NOMO-1 (cell line): ENCODE data around the gene ATAD2B.
"Not testable (repeated sequence)": the region's sequence is repeated elsewhere in the genome, so short reads cannot be mapped to it uniquely, and the experiment has no call there.

Source experiments
- DNase-seq, 2 experiments: peaks; one replicate each; lab custom pipeline; 2025; ENCODE audit not compliant: unreplicated experiment in 2 of 2; lab: John Stamatoyannopoulos, UW

ATAD2B gene

DNA sequence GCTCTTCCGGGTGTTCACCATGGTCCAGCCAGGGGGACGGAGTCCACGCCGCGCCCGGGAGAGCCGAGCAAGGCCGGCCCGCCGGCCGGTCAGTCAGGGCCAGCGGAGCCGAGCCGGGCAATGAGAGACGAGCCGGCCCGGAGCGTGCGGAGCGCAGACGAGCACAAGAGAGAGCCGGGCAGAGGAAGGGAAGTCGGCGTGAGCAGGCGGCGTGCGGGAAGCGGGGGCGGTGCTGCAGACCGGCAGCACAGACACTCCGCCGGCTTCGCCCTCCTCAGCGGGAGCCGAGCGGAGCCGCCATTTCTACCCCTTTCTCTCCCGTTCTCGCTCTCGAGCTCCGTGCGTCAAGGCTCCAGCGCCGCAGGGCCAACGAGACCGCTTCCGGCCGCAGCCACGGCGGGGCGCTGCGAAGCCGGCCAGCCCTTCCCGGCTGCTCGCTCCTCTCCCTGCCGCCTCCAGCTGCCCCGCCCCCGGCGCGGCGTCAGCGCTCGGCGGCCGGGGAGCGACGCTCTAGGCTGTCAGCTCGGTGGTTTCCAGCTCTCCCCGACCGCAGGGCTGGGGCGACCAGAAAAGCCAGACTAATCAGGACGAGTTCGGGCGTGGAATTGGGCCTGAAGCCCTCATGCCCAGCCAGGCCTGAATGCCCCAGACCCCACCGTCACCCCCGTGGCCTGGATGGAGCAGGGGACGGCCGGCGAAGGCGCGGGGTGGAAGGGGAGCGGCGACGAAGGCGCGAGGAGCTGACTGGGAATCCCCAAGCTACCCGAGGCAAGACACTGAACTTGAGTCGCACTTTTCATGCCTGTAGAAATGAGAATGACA lies at the start of gene ATAD2B:
Gene ATAD2B, minus strand, starts transcription at position 374 of the 822 bp plus-strand sequence. Its CDS starts 353 bp downstream, at position 21.
- peak; percentile 86 to 91 for DNase-seq

DNA sequence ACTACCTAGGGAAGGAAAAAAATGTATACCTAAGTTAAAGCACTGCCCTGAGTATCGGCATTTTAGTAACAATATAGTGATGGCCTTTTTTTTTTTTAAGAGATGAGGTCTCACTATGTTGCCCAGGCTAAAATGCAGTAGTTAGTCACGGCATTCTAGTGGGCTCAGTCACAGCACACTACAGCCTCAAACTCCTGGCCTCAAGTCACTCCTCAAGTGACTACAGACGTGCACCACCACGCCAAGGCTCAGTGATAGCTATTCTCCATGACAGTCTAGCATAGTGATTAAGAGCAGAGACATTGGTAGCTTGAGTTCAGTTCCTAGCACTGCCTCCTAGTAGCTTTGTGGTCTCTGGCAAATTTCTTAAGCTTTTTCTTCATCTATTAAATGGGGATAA lies 40.9 kb upstream of the ATAD2B start:
- DNase-seq = no peak

GRCh38 chr2:23954325-23955014 lies 27.5 kb upstream of the ATAD2B start:
- DNase-seq = no peak

GRCh38 chr2:23953625-23954024 lies 26.7 kb upstream of the ATAD2B start:
- DNase-seq = no peak

DNA sequence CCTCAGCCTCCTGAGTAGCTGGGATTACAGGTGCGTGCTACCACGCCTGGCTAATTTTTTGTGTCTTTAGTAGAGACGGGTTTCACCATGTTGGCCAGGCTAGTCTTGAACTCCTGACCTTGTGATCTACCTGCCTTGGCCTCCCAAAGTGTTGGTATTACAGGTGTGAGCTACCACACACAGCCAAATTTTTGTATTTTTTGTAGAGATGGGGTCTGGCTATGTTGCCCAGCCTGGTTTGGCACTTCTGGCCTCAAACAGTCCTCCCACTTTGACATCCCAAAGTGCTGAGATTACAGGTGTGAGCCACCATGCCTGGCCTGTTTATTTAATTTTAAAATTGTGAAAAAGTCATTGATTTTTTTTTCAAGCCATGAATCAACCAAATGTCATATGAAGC lies 25.6 kb upstream of the ATAD2B start:
- DNase-seq = not testable (repeated sequence)

- no peak for DNase-seq
Observed at GRCh38 chr2:23947350-23947749, 20.4 kb upstream of the ATAD2B start.

- no peak for DNase-seq
Observed at GRCh38 chr2:23944976-23945375, 18.1 kb upstream of the ATAD2B start.

DNA sequence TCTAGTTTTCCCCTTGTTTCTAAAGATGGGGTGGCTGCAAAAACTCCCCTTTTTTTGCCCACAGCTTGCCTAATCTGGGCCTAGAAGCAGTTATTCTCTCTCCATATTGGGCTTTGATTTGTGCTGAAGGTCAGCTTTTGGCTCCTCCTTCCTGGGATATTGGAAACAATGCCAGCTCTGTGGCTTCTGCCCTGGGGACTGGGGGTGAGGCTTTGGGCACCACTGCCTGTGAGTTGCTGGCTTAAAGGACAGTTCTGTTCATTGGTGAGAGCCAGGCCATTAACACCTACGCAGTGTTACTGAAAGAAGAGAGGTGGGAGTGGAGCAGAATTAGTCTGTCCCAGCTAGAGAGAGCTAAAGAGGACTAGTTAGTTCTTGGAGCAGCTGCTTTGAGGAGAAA lies 17.6 kb upstream of the ATAD2B start:
- DNase-seq = no peak

DNA sequence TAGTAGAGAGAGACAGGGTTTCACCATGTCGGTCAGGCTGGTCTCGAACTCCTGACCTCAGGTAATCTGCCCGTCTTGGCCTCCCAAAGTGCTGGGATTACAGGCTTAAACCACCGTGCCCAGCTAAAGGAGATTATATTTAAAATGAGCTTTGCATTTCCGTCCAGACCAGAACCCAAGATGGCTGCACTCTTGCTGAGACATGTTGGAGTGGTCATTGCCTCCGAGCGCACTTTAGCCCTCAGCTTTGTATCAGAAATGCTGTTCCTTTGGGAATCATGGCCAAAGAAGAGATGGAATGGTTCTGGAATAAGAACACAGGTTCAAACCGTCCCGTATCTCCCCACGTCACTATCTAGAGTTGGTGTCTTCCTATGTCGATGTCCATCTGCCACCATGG lies 16.7 kb upstream of the ATAD2B start:
- no peak for DNase-seq

- no peak for DNase-seq
Observed at GRCh38 chr2:23941644-23942043, 14.7 kb upstream of the ATAD2B start.

DNA sequence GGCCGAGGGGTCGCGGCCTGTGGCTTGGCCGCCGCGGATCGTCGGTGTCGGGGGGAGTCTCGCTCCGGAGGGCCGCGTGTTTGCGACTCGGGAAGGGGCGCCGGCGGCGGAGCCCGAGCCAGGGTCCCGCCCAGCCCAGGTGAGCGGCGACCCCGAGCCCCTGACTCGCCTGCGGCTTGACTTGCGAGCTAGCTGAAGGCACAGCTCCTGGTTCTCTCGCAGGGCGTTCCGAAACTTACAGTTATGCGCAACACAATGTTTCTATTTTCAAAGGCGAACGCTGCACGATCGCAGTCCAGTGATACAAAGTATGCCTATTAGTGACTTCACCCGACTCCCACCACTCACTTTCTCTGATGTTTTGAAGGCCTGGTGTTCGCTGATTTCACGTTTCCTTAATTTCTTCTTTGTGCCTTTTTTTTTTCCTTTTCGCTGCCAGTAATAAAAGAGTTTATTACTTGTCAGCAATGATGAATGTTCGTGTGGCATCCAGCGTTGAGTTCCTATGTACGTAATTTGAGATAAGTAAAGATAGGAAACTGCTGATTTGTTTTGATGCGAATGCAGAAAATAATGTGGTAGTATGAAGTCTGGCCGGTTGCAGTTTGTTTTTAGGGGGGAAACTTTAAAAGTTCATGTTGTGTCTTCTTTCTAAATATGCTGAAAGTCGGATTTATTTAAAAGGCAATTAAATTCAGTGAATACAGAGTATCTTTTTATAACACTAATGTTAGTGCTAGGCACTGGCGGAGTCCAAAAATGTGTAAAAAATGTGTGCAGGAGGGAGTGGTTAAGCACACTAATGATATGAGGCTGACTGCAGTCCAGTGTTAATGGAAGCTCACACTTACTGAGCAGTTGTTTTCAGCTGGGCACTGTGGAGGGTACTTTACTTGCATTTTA lies 14.0 kb upstream of the ATAD2B start:
- peak; percentile 30 to 39 for DNase-seq

GRCh38 chr2:23939987-23940717 lies 13.2 kb upstream of the ATAD2B start, which contains the start of gene UBXN2A:
TSS of gene UBXN2A (plus strand) at chr2:23940463. CDS start at chr2:23958315, 17,852 bp downstream.
- peak; percentile 50 to 90 for DNase-seq

DNA sequence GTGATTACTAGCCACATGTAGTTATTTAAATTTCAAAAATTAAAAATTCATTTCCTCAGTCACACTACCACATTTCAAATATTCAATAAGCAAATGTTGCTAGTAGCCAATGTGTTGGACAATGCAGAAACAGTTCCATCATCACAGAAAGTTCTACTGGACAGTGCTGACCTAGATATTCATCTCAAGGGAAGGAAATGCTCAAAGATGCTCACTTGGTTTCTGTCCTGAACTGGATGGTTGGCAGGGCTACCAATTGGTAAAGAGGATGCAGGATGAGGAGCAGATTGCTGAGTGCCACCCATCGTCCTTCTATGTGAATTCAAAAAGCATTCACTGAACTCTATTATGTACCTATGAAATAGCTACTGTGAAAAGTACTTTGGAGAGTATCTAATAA lies 7.3 kb upstream of the ATAD2B start:
- no peak for DNase-seq

DNA sequence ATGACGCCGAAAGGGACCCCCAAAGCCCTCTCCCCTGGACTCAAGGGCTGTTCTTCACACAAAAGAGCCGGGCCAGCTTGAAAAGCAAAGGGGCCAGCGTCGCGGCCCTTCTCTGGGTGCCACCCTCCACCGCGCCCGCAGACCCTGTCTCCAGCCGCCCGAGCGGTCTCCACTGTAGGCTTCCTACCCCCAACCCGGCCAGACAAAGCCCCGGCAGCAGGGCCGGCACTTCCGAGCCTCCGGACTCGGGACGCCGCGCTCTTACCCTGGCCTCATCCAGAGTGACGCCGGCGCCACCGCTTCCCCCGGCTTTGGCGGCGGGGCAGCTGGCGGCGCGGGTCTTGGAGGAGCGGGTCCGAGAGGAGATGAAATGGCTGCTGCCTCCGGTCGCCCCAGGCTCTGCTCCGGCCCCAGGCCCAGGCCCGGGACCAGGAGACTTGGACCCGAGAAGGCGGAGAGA lies 603 bp downstream of the ATAD2B start:
- no peak for DNase-seq

DNA sequence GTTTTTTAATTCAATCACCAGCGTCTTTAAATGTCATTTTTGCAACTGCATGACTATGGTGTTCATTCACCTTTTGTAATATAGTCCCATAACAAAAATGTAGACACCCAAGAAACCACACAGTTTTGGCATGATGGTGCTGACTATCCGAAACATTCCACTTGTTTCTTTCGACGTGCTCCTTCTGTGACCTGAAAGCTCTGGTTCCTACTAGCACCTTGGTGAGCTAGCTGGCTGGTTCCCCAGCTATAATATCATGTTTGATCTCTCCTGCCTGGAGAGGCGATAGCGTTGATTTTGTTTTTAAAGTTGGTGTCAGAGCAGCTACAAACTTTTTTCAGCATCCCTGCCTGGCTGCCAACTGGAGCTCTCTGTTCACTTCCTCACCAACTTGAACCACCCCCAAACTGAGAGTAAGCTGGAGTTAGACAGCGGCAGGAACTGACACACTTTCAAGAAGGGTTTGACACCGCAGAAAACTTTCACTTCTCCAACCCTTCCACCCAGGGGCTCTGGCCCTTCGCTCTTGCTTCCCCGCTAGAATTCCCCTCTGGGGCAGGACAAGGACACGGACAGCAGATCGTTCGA lies 1.1 kb downstream of the ATAD2B start:
- peak; percentile 95 for DNase-seq

- no peak for DNase-seq
Observed at GRCh38 chr2:23924589-23925359, 2.1 kb downstream of the ATAD2B start.

DNA sequence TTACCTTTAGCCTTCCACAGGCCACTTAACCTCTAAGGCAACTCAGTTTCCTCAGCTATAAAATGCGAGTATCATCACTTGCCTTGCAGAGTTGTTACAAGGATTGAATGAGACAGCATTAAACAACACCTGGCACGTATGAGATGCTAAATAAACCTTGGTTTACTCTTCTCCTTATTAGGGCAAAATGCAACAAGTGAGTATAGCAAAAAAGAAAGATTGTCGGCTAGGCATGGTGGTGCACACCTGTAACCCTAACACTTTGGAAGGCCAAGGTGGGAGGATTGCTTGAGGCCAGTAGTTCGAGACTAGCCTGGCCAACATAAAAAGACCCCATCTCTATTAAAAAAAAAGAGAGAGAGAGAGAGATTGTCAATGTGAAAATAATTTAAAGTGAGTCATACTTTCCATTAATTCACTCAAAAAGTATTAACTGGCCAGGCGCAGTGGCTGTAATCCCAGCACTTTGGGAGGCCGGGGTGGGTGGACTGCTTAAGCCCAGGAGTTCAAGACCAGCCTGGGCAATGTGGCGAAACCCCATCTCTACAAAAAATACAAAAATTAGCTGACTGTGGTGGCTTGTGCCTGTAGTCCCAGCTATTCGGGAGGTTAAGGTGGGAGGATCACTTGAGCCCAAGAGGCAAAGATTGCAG lies 8.0 kb downstream of the ATAD2B start:
- no peak for DNase-seq

- DNase-seq = no peak
Observed at GRCh38 chr2:23916727-23917405, 10.1 kb downstream of the ATAD2B start.
